GM19467 (cell line): ENCODE results near the gene CHAC1.
"Not testable (repeated sequence)": the region's sequence is repeated elsewhere in the genome, so short reads cannot be mapped to it uniquely, and the experiment has no call there.

Source experiments
- ATAC-seq: cut with Tn5 transposase; IDR thresholded peaks from one replicate; pipeline ENCODE4 v1.9.1; 2021; ENCODE audit warnings: mild to moderate bottlenecking, moderate library complexity; ENCODE audit not compliant: unreplicated experiment

CHAC1 gene

DNA sequence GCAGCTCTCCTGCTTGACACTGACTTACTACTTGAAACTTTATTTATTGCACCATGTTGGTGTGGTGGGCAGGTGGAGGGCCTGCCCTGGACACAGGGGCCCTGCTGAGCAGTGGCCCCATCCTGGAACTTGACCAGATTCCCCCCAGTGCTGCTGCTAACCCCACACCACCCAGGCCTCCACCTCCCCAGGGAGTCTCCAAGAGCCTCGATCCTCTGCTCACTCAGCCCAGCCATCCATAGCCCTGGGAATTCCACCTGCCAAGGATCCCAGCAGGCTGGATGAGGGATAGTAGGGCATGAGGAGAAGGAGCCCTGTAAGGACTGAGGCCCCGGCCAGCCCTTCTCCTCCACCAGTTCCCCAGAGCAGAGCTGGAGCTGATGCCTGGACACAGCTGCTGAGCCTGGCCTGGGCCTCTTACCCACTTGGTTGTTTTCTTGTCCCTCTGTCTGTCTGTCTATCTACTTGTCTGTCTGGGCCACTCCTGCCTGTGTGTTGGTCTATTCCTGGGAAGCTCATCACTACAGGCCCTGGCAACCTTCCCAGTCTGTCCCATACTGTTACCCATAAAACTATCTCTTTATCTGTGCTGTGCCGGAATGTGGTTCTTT, 2.8 kb downstream of the CHAC1 start:
- no peak for ATAC-seq

DNA sequence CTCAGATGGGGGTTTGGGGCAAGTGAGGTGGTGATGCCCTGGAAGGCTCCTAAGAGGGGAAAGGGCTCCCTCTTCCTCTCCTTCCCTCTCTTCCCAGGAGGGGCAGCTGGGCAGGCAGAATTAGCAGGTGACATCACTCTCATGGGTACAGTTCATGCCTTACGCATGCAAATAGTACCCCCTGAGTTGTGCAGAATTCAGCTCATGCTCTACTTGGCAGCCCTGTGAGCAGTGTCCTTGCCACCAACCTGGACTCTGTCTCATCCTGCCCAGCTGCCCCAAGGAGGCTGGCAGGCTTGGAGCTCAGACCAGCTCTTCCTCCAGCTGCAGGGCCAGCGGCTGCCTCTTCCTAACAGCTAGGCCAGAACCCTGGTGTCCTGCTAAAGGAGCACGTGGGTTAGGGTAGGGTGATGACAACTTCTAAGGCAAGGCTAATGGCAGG, 3.3 kb downstream of the CHAC1 start:
- ATAC-seq, result no peak

DNA sequence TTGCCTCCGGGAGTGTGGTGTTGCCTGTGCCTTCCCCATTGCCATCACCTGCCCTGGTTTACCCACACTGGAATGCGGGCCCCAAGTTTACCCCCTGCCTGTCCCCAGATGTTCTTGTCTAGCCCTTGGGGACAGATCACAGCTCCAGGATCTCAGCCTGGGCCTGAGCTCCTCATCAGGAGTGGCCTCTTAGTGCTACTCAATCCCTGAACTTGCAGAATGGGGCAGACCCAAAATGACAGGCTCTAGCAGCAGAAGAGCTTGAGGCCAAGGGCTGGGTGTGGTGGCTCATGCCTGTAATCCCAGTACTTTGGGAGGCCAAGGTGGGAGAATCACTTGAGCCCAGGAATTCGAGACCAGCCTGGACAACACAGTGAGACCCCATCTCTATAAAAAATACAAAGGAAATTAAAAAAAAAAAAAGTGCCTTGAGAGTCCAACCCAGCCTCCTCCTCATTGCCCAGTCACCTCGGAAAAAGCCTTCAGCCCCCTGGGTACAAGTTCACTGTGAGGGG, 3.8 kb downstream of the CHAC1 start:
- no peak for ATAC-seq

DNA sequence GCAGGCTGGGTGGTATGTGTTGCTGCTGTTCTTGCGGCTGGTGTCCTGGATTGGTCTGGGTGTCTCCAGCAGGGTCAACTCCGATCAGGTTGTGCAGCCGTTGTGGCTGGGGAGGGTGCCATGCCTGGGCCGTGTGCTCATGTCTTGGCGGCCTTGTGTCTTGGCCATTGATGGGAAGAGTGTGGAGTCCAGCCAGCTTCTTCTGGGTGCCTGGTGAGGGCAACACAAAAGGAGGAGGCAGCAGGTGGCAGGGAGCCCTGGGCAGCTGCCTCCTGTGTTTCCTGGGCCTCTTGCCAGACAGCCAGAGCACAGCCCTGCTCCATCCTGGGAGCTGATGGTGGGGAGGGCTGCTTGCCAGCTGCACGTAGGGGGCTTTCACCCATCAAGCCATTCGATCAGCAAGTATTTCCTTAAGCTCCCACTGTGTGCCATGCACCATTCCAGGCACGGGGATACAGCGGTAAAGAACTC, 4.3 kb downstream of the CHAC1 start:
- ATAC-seq, result no peak

DNA sequence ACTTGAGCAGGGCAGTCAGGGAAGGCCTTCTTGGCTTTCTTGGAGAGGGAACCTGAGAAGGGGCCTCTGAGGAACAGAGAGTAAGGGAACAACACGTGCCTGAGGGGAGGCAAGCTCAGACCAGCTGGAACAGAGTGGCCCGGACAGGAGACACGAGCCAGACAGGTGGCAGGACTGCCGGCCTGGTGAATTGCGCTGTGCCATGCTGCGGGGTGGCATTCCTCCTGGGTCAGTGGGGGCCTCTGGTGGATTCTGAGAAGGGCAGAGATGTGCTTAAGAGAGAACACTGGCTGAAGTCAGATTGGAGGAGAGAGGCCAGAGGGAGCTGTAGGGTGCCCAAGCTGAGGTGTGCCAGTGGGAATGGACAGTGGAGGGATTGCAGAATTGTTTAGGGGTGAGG, 4.9 kb downstream of the CHAC1 start:
- no peak for ATAC-seq

DNA sequence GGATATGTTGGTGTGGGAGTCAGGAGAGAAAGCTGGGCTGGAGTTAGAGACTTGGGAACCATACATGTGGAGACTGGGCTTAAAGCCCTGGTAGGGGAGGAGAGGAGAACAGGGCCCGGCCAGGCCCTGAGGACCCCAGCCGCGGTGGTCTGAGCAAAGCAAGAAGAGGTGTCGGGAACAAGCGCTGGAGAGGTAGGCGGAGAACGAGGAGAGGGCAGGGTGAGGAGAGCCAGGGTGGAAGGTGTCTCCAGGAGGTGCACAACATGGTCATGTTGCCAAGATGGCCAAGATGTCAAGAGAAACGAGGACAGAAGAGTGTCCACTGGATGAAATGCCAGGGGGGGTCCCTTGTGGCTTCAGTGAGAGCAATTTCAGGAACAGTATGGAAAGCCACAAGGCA, 5.5 kb downstream of the CHAC1 start:
- no peak for ATAC-seq

DNA sequence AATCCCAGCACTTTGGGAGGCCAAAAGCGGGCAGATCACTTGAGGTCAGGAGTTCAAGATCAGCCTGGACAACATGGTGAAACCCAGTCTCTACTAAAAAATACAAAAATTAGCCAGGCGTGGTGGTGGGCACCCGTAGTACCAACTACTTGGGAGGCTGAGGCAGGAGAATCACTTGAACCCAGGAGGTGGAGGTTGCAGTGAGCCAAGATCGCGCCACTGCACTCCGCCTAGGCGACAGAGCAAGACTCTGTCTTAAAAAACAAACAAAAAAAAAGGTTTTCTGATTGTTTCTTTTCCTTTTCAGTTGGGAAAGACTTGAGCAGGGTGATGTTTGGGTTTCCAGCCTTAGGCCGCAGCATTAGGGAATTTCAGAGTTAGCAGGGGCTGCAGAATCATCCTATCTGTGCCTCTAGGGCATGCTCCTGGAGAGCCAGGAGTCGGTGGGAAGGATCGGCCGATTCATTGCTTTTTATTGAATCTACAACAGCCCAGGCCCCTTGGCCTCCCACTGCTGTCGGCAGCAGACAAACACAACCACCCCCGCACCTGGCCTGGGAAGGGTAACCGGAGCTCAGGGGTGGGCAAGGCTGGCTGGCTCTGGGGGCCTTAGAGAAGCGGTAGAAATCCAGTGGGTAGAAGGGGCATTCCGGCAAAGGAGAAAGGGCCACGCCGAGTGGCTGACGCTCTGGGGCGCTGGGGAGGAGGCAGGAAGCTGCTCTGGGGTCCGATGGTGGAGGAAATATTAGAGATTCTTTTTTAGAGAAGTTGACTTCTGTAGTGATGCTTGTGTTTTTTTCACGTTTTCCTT, 6.3 kb downstream of the CHAC1 start:
- no peak for ATAC-seq

DNA sequence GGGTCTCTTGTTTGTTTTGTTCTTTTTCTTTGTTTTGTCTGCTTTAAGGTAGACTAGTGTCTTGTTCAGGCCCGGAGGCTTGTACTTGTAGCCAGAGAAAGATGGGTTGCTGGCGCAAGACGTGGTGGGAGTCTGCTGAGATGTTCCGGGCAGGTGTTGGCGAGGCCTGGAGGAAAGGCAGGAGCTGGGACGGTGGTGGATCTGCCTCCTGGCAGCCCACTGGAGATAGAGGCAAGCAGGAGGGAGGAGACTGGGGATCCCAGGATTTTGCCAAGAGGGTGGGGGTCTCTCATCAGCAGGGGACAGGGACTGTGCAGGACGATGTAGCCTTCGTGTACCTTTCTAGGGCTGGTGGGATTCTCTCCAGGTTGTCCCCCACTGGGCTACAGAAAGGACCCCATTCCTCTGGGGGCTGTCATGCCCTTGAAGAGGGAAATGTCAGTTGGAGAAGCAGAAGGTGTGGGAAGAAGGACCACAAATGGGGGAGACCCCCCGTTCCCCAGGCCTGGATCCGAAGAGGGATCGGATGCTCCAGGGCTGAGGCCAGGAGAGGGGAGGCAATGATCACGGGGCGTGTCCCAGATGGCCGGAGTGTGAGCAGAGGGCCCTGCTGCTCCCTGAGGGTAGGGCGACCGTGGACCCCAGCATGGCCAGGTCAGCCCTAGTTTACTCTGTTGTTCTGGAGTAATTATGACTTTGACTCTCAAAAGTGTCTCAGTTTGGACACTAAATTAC, 7.0 kb downstream of the CHAC1 start:
- ATAC-seq, result no peak

DNA sequence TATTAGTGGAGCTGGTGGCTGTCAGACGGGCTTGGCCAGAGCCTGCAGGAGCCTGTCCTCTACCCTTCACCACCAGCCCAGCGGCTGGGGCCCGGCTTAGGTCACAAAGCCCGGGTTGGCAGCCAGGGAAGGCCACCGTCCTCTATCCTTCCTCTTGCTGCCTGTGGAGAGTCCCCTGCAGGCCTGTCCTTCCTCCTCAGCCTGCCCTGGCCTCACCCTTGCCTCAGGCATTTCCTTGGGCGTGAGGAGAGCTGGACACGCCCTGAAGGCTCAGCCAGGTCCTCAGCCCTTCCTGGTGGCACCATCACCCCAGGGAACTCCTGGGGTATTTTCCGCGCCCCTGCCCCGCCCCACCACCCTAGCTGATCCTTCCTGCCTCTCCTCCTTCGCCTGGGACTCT, 7.7 kb downstream of the CHAC1 start:
- no peak for ATAC-seq

DNA sequence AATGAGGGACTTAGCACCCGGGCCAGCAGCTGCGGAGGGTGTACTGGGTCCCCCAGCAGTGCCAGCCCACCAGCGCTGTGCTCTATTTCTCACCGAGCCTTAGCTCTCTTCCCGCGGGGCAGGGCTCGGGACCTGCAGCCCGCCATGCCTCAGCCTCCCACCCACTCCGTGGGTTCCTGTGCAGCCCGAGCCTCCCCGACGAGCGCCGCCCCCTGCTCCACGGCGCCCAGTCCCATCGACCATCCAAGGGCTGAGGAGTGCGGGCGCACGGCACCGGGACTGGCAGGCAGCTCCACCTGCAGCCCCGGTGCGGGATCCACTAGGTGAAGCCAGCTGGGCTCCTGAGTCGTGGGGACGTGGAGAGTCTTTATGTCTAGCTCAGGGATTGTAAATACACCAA, 8.5 kb downstream of the CHAC1 start:
- ATAC-seq, result not testable (repeated sequence)

DNA sequence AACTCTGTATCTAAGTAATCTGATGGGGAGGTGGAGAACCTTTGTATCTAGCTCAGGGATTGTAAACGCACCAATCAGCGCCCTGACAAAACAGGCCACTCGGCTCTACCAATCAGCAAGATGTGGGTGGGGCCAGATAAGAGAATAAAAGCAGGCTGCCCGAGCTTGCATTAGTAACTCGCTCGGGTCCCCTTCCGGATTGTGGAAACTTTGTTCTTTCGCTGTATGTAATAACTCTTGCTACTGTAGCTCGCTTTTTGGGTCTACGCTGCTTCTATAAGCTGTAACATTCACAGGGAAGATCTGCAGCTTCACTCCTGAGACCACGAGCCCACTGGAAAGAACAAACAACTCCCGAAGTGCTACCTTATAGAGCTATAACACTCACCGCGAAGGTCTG, 9.0 kb downstream of the CHAC1 start:
- not testable (repeated sequence) for ATAC-seq

DNA sequence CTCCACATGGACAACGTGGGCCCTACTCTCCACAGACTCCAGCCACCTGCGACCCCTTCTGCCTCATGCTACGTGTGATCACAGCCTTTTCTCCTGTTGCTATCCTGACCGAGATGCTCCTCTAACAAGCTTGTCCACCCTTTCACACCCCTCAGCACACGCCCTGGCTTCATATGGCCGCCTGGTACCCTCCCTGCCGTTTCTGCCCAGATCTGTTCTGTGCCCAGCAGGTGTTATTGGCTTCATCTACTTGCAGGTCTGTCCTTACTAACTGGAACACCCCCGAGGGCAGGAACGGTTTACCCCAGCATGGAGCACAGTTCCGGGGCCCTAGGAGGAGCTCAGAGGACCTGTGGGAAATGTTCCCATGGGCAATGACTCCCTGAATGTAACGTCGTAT, 9.9 kb downstream of the CHAC1 start:
- no peak for ATAC-seq

DNA sequence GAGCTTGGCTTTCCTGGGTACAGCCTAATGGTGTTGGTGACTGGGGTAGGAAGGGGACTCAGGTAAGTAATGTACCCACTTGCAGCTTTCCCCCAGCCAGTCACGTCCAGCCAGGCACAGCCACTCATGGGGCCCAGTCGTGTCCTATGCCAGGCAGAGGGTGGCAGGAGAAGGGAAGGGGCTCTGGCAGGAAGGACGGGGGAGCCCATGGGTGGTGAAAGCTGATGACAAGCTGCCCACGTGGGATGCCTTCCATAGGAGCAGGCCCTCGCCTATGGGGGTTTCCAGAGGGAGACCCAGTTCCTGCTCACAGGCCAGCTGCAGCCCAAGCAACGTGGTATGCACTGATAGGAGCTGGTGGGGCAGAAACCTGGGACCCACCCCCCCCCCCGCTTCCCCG, 10.7 kb downstream of the CHAC1 start:
- no peak for ATAC-seq

DNA sequence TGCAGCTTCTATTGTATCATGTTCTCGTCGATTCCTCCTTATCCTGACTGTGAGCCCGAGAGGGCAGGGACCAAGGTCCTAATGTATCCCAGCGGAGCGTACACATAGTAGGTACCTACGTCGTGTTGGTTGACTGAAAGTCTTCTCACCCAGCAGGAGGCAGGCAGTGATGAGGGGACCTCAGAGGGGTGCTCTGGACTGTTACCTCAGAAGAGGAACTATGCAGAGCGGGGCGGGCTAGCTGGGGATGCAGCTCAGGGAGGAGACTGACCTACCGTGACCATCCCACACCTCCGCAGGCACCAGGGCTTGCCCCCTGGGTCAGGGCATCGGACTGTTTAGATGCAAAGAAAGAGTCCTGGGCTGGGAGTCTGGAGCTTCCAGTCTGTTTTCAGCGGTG, 11.4 kb downstream of the CHAC1 start:
- ATAC-seq, result no peak

DNA sequence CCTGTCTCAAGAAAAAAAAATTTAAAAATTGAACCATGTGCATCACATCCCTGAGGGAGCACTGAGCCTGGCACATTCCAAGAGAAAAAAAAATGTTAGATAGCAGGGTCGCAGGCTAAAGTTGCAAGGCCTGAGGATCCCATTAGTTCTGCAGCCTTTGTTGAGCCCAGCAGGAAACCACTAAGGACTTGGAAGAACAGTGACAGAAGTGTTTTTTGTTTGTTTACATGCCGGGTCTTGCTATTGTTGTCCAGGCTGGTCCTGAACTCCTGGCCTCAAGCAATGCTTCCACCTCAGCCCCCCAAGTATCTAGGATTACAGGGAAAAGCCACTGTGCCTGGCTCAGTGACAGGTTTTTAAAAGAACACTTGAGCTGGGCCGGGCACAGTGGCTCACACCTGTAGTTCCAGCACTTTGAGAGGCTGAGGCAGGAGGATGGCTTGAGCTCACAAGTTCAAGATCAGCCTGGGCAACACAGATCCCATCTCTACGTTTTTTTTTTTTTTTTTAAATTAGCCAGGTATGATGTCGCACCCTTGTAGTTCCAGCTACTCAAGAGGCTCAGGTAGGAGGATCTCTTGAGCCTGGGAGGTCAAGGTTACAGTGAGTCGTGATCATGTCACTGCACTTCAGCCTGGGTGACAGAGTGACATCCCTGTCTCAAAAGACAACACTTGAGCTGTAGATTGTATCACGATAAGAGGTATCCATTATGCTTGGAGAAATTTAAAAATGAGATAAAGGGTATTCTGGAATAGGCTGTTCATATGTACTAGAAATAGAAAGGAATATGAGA, 15.2 kb downstream of the CHAC1 start:
- ATAC-seq, result no peak

DNA sequence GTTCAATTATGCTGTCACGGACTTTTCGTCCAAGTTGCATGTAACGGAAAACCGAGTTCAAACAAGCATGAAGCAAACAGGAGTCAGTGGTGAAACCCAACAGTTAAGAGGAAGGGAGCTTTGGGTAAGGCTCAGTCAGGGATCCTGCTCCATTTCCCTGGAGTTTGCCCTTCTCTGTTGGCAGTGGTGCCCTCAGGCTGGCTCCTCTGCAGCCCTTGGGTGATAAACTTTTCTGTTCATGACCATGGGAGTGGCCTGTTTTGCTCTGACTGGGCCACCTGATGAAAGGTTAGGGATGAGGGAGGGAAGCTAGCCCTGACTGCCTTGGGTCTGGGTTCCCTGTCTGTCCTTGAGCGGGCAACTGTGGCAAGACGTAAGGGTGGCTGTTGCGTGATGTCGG, 16.1 kb downstream of the CHAC1 start:
- no peak for ATAC-seq

DNA sequence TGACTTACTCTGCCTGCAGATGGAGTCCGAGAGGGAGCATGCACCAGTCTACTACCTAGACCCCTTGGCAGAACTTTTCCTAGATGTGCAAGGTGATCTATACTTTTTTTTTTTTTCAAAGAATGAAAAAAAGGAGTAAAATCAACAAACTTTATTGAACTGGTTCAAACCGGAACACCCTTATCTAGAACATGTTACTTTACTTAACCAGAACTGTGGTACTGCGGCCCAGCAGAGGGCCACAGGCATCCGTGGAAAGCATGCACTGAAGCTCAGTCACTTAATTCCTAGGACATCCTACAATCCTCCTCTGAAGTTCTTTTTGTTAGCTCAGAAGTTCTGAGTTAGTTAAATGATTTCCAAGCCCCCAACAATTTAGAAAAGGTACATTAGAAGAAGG, 21.6 kb downstream of the CHAC1 start:
- no peak for ATAC-seq

DNA sequence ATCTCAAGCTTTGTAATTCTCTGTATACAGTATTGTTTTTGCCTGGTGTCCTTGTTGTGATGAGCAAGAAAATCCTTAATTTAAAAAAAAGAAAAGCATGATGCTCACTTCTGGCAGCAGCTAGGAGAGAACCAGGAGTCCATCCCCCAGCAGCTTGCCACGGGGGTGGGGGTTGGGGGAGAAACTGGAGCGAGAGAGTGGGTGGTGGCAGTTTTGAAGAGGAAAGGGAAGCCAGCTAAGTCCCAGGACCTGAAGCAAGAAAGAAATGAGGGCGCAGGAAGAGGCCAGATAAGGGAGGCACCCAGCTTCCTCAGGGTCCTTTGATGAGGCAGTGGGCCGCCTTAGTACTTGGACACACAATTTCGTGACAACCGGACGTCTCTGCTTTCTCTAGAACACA, 23.5 kb downstream of the CHAC1 start:
- no peak for ATAC-seq

DNA sequence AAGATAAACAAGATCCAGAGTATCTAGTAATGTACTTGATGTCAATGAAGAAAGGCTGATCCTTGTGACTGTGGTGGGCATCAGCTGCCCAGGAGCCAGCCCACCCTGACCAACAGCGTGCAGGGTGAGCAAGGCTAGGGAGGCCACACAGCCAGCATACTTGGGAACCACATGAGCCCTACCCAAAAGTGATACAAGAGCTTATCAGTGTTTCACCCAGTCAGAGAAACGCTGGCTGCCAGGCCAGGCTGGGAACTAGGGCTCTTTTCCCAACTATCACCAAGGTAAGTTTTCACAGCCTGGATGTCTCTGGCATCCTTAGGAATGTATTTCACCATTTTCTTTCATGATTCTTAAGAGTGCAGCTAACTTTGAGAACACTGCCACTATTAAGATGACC, 24.9 kb downstream of the CHAC1 start:
- ATAC-seq, result no peak

DNA sequence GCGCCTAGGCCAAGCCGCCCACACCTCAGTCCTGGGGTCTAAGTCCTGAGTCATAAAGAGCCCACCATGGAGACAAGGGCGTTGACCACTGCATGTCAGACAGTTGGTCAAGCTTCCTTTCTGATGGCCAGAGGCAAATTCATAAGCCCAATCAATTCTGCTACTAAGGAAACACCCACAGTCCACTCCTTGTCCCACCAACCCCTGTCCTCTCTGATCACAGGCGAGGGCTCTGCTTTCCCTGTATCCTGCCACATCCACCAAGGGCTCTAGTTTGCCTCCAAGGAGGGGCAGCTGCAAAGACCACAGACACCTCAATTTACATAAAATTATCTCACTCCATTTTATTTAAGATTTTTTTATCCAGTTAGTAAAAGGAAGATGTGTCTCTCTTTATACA, 25.3 kb downstream of the CHAC1 start:
- no peak for ATAC-seq

DNA sequence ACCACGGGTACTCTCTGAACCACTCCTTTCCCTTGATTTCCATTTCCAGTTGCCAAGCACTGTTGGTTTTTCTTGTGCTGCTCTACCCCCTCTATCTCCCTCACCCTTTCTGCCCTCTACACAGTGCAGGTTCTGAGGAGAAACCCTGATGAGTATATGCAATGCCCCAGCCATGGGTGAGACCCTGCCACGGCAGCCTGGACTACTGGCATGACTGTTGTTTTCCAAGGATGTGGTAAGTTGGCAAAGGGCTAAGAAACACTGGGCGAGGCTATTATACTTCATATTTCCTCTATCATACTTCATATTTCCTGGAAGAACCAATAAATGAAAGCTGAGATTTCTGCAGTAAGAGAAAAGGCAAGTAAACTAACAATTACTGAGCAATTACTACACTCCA, 27.9 kb downstream of the CHAC1 start:
- no peak for ATAC-seq
